ENCODE results near the gene SREBF1.

Gene SREBF1

GRCh38 chr17:17856386-17856785, 19.6 kb upstream of the SREBF1 start:
- no peak overlapping the region for H3K4me2 ChIP-seq (ENCODE audit: insufficient read depth, low read length, poor library complexity, severe bottlenecking)
- no peak overlapping the region for H4K8ac ChIP-seq (ENCODE audit: low read depth, low read length)
- H2AFZ ChIP-seq (ENCODE audit: low read length), result no peak overlapping the region
- no peaks in the 10 kb centered on the region for H3K36me3 ChIP-seq (replicated peaks in 1 of 2; ENCODE audit: control insufficient read depth in 2 of 2, insufficient read depth in 2 of 2, low read length in 2 of 2)
- H3K4me3 ChIP-seq (ENCODE audit: low read length in 2 of 2), result no peak overlapping the region
- no peak overlapping the region for H2BK5ac ChIP-seq (ENCODE audit: low read length)
- no peaks in the 10 kb centered on the region for H3K9me3 ChIP-seq (replicated peaks in 1 of 2; ENCODE audit: control insufficient read depth in 2 of 2, insufficient read depth in 1 of 2, low read depth in 1 of 2, low read length in 2 of 2)
- no peak overlapping the region for H2BK12ac ChIP-seq (ENCODE audit: low read length)
- WGBS, 2 donors (ENCODE audit: extremely low coverage in 2 of 2, insufficient read length in 2 of 2, insufficient replicate concordance in 1 of 2), result no CpG with 5 or more reads among the region's 2 CpGs
- H2BK120ac ChIP-seq (ENCODE audit: low read depth, low read length), result no peak overlapping the region
- no peak overlapping the region for H3K9ac ChIP-seq (ENCODE audit: low read depth, low read length, poor library complexity)
- DNase-seq (ENCODE audit: low spot score), result no peak
- H3K4ac ChIP-seq (ENCODE audit: low read length), result no peak overlapping the region
- H3K4me1 ChIP-seq (ENCODE audit: control insufficient read depth in 2 of 2, insufficient read depth in 1 of 2, low read depth in 1 of 2, low read length in 2 of 2), result peaks cover 11 to 21% of the 10 kb centered on the region in 2 donors
- peak overlapping the region; percentile 71 for H2AK5ac ChIP-seq (ENCODE audit: low read depth, low read length)
- peak overlapping the region; percentile 79 for H3K18ac ChIP-seq (ENCODE audit: low read length)
- no peak overlapping the region for H4K91ac ChIP-seq (ENCODE audit: low read depth, low read length, poor library complexity)
- peak overlapping the region; percentile 56 for H3K23ac ChIP-seq (ENCODE audit: low read depth, low read length, poor library complexity)
- no peak overlapping the region for H2BK15ac ChIP-seq (ENCODE audit: low read length)
- H3K27ac ChIP-seq (replicated peaks; ENCODE audit: low read length), result no peak overlapping the region
- H3K79me1 ChIP-seq (ENCODE audit: low read depth, low read length), result no peaks in the 10 kb centered on the region
- peak overlapping the region; percentile 91 for H3K14ac ChIP-seq (ENCODE audit: low read length)
- H3K27me3 ChIP-seq (ENCODE audit: control insufficient read depth in 3 of 3, insufficient read depth in 3 of 3, low read depth in 1 of 3, low read length in 3 of 3), result no peaks in the 10 kb centered on the region

GRCh38 chr17:17855976-17856375, 19.2 kb upstream of the SREBF1 start:
- DNase-seq (ENCODE audit: low spot score), result no peak
- Histone ChIP-seq H4K91ac (ENCODE audit: low read depth, low read length, poor library complexity) (no peak overlapping the region), H2AFZ (ENCODE audit: low read length) (no peak overlapping the region), H3K4me3 (ENCODE audit: low read length in 2 of 2) (no peak overlapping the region), H3K79me1 (ENCODE audit: low read depth, low read length) (no peaks in the 10 kb centered on the region), H2BK5ac (ENCODE audit: low read length) (no peak overlapping the region), H3K14ac (ENCODE audit: low read length) (no peak overlapping the region), H3K4me1 (ENCODE audit: control insufficient read depth in 2 of 2, insufficient read depth in 1 of 2, low read depth in 1 of 2, low read length in 2 of 2) (peaks cover 15 to 25% of the 10 kb centered on the region in 2 donors), H3K9ac (ENCODE audit: low read depth, low read length, poor library complexity) (no peak overlapping the region), H4K8ac (ENCODE audit: low read depth, low read length) (no peak overlapping the region), H2BK15ac (ENCODE audit: low read length) (no peak overlapping the region), H3K27ac (replicated peaks; ENCODE audit: low read length) (no peak overlapping the region), H3K4ac (ENCODE audit: low read length) (no peak overlapping the region), H3K4me2 (ENCODE audit: insufficient read depth, low read length, poor library complexity, severe bottlenecking) (no peak overlapping the region), H3K18ac (ENCODE audit: low read length) (peak overlapping the region; percentile 79), H2BK120ac (ENCODE audit: low read depth, low read length) (no peak overlapping the region), H3K9me3 (replicated peaks in 1 of 2; ENCODE audit: control insufficient read depth in 2 of 2, insufficient read depth in 1 of 2, low read depth in 1 of 2, low read length in 2 of 2) (no peaks in the 10 kb centered on the region), H2BK12ac (ENCODE audit: low read length) (no peak overlapping the region), H3K27me3 (ENCODE audit: control insufficient read depth in 3 of 3, insufficient read depth in 3 of 3, low read depth in 1 of 3, low read length in 3 of 3) (no peaks in the 10 kb centered on the region), H3K23ac (ENCODE audit: low read depth, low read length, poor library complexity) (peak overlapping the region; percentile 56), H2AK5ac (ENCODE audit: low read depth, low read length) (peak overlapping the region; percentile 71), H3K36me3 (replicated peaks in 1 of 2; ENCODE audit: control insufficient read depth in 2 of 2, insufficient read depth in 2 of 2, low read length in 2 of 2) (no peaks in the 10 kb centered on the region)
- no CpG with 5 or more reads among the region's 3 CpGs for WGBS, 2 donors (ENCODE audit: extremely low coverage in 2 of 2, insufficient read length in 2 of 2, insufficient replicate concordance in 1 of 2)

GRCh38 chr17:17853811-17854447, 17.1 kb upstream of the SREBF1 start:
- Histone ChIP-seq H2AK5ac (ENCODE audit: low read depth, low read length) (no peak overlapping the region), H4K8ac (ENCODE audit: low read depth, low read length) (no peak overlapping the region), H3K79me1 (ENCODE audit: low read depth, low read length) (no peaks in the 10 kb centered on the region), H3K18ac (ENCODE audit: low read length) (no peak overlapping the region), H2BK15ac (ENCODE audit: low read length) (no peak overlapping the region), H3K27ac (replicated peaks; ENCODE audit: low read length) (no peak overlapping the region), H3K4me1 (ENCODE audit: control insufficient read depth in 2 of 2, insufficient read depth in 1 of 2, low read depth in 1 of 2, low read length in 2 of 2) (peaks cover 34 to 41% of the 10 kb centered on the region in 2 donors), H3K23ac (ENCODE audit: low read depth, low read length, poor library complexity) (no peak overlapping the region), H3K27me3 (ENCODE audit: control insufficient read depth in 3 of 3, insufficient read depth in 3 of 3, low read depth in 1 of 3, low read length in 3 of 3) (no peaks in the 10 kb centered on the region), H2BK12ac (ENCODE audit: low read length) (no peak overlapping the region), H3K9ac (ENCODE audit: low read depth, low read length, poor library complexity) (no peak overlapping the region), H3K36me3 (replicated peaks in 1 of 2; ENCODE audit: control insufficient read depth in 2 of 2, insufficient read depth in 2 of 2, low read length in 2 of 2) (no peaks in the 10 kb centered on the region), H3K4me2 (ENCODE audit: insufficient read depth, low read length, poor library complexity, severe bottlenecking) (no peak overlapping the region), H2BK120ac (ENCODE audit: low read depth, low read length) (no peak overlapping the region), H2BK5ac (ENCODE audit: low read length) (no peak overlapping the region), H3K14ac (ENCODE audit: low read length) (no peak overlapping the region), H3K4me3 (ENCODE audit: low read length in 2 of 2) (no peak overlapping the region), H3K4ac (ENCODE audit: low read length) (no peak overlapping the region), H2AFZ (ENCODE audit: low read length) (no peak overlapping the region), H4K91ac (ENCODE audit: low read depth, low read length, poor library complexity) (no peak overlapping the region), H3K9me3 (replicated peaks in 1 of 2; ENCODE audit: control insufficient read depth in 2 of 2, insufficient read depth in 1 of 2, low read depth in 1 of 2, low read length in 2 of 2) (no peaks in the 10 kb centered on the region)
- DNase-seq (ENCODE audit: low spot score), result no peak
- WGBS, 2 donors (ENCODE audit: extremely low coverage in 2 of 2, insufficient read length in 2 of 2, insufficient replicate concordance in 1 of 2), result no CpG with 5 or more reads among the region's 8 CpGs

- Histone ChIP-seq H3K4me2 (ENCODE audit: insufficient read depth, low read length, poor library complexity, severe bottlenecking) (no peak overlapping the region), H2BK15ac (ENCODE audit: low read length) (peak overlapping the region; percentile 50), H3K23ac (ENCODE audit: low read depth, low read length, poor library complexity) (no peak overlapping the region), H3K36me3 (replicated peaks in 1 of 2; ENCODE audit: control insufficient read depth in 2 of 2, insufficient read depth in 2 of 2, low read length in 2 of 2) (no peaks in the 10 kb centered on the region), H3K18ac (ENCODE audit: low read length) (peak overlapping the region; percentile 9), H2BK120ac (ENCODE audit: low read depth, low read length) (no peak overlapping the region), H2BK5ac (ENCODE audit: low read length) (no peak overlapping the region), H3K27ac (replicated peaks; ENCODE audit: low read length) (no peak overlapping the region), H3K9me3 (replicated peaks in 1 of 2; ENCODE audit: control insufficient read depth in 2 of 2, insufficient read depth in 1 of 2, low read depth in 1 of 2, low read length in 2 of 2) (no peaks in the 10 kb centered on the region), H3K4me3 (ENCODE audit: low read length in 2 of 2) (no peak overlapping the region), H3K14ac (ENCODE audit: low read length) (no peak overlapping the region), H2AK5ac (ENCODE audit: low read depth, low read length) (peak overlapping the region; percentile 23), H4K8ac (ENCODE audit: low read depth, low read length) (no peak overlapping the region), H3K27me3 (ENCODE audit: control insufficient read depth in 3 of 3, insufficient read depth in 3 of 3, low read depth in 1 of 3, low read length in 3 of 3) (no peaks in the 10 kb centered on the region), H3K4ac (ENCODE audit: low read length) (no peak overlapping the region), H3K4me1 (ENCODE audit: control insufficient read depth in 2 of 2, insufficient read depth in 1 of 2, low read depth in 1 of 2, low read length in 2 of 2) (peaks cover 41 to 46% of the 10 kb centered on the region in 2 donors), H4K91ac (ENCODE audit: low read depth, low read length, poor library complexity) (no peak overlapping the region), H2AFZ (ENCODE audit: low read length) (no peak overlapping the region), H3K79me1 (ENCODE audit: low read depth, low read length) (no peaks in the 10 kb centered on the region), H2BK12ac (ENCODE audit: low read length) (peak overlapping the region; percentile 8), H3K9ac (ENCODE audit: low read depth, low read length, poor library complexity) (peak overlapping the region; percentile 79)
- WGBS, 2 donors (ENCODE audit: extremely low coverage in 2 of 2, insufficient read length in 2 of 2, insufficient replicate concordance in 1 of 2), result no CpG with 5 or more reads among the region's 3 CpGs
- DNase-seq (ENCODE audit: low spot score), result no peak
Measured at GRCh38 chr17:17852930-17853329, 16.1 kb upstream of the SREBF1 start.
